Activated CD4-positive, alpha-beta T cell treated with anti-CD3 and anti-CD28 coated beads, Interleukin-2, amount 50 U/mL, for 24 hours (primary cell): Measurements from ENCODE around the gene PTAFR.
A peak's percentile ranks its signal among the peaks of the same experiment; 100 is the strongest.

ENCODE experiments used
- DNase-seq, 2 donors: peaks; one replicate each; pipeline ENCODE4 v3.0.0-alpha.2; 2020; ENCODE audit warnings: low read depth in 1 of 2, low spot score in 1 of 2

PTAFR gene

GRCh38 chr1:28122183-28122582 is 54.3 kb downstream of the PTAFR start:
- no peak for DNase-seq

- DNase-seq = no peak
Measured at GRCh38 chr1:28119556-28119955, 56.9 kb downstream of the PTAFR start.

GRCh38 chr1:28118640-28119307 is 57.7 kb downstream of the PTAFR start:
- no peak for DNase-seq

- DNase-seq = peak; percentile 6 to 7
Measured at GRCh38 chr1:28115267-28115666, 61.2 kb downstream of the PTAFR start.

GRCh38 chr1:28114844-28115243 is 61.6 kb downstream of the PTAFR start:
- no peak for DNase-seq

- DNase-seq = no peak
Measured at GRCh38 chr1:28113242-28113572, 63.3 kb downstream of the PTAFR start.

- no peak for DNase-seq
Measured at GRCh38 chr1:28112388-28113241, 63.9 kb downstream of the PTAFR start.

- DNase-seq = no peak
Measured at GRCh38 chr1:28111157-28111556, 65.3 kb downstream of the PTAFR start.

GRCh38 chr1:28110555-28110954 is 65.9 kb downstream of the PTAFR start:
- DNase-seq = no peak

DNA sequence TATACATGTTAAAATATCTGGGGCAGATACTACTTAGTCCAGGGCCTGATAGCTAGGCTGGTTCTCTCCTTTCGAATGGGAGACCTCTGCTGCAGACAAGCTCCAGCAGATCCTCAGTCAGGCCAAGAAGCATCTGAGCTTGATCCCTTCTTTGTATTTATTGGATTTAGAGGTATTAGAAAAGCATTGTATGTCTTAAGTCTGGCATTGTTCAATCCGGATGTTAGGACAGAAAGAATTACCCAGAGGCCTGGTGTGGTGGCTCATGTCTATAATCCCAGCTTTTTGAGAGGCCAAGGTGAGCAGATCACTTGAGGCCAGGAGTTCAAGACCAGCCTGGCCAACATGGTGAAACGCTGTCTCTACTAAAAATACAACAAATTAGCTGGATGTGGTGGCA is 66.9 kb downstream of the PTAFR start:
- DNase-seq = no peak

GRCh38 chr1:28108001-28108400 is 68.5 kb downstream of the PTAFR start:
- DNase-seq = no peak

GRCh38 chr1:28104866-28105467 is 71.5 kb downstream of the PTAFR start:
- DNase-seq = no peak

DNA sequence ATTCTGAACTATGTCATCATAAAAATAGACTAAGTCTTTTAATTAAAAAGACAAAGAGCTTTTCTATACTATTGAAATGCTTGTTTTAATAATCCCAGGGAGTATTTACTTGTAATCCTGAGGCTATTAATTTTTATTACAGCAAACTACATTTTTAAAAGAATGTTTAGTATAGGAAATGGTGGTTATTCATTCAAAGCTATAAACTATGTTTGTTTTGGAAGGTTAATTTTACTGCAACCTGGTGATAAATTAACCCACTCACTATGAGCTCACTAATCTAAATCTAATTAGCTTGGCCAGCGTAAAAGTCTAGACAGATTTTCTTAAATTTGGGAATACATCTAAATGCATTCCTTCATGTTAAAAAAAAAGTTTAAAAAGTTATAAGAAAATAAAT is 74.3 kb downstream of the PTAFR start:
- no peak for DNase-seq

GRCh38 chr1:28099050-28099769 is 77.3 kb downstream of the PTAFR start:
- DNase-seq = no peak
